Mucosa of stomach (tissue), 1 donor: ENCODE measurements around the gene MUC2.

Experiments
- H3K27me3 ChIP-seq: one replicate; pipeline ENCODE4 v1.7.0; 2013; ENCODE audit warnings: mild to moderate bottlenecking, low read length; ENCODE audit not compliant: control insufficient read depth, insufficient read depth
- H3K36me3 ChIP-seq: one replicate; pipeline ENCODE4 v1.7.0; 2013; ENCODE audit warnings: low read length; ENCODE audit not compliant: control insufficient read depth, insufficient read depth
- H3K4me1 ChIP-seq: one replicate; pipeline ENCODE4 v1.7.0; 2013; ENCODE audit warnings: mild to moderate bottlenecking, low read length; ENCODE audit not compliant: control insufficient read depth, insufficient read depth
- H3K4me3 ChIP-seq: one replicate; pipeline ENCODE4 v1.7.0; 2013; ENCODE audit warnings: low read length
- H3K9ac ChIP-seq: one replicate; pipeline ENCODE4 v1.7.0; 2013; ENCODE audit warnings: mild to moderate bottlenecking, low read length, moderate library complexity
- H3K9me3 ChIP-seq: one replicate; pipeline ENCODE4 v1.7.0; 2013; ENCODE audit warnings: mild to moderate bottlenecking, low read length, moderate library complexity; ENCODE audit not compliant: control insufficient read depth
- donor health status: Pancreatic carcinoma.

Gene MUC2

DNA sequence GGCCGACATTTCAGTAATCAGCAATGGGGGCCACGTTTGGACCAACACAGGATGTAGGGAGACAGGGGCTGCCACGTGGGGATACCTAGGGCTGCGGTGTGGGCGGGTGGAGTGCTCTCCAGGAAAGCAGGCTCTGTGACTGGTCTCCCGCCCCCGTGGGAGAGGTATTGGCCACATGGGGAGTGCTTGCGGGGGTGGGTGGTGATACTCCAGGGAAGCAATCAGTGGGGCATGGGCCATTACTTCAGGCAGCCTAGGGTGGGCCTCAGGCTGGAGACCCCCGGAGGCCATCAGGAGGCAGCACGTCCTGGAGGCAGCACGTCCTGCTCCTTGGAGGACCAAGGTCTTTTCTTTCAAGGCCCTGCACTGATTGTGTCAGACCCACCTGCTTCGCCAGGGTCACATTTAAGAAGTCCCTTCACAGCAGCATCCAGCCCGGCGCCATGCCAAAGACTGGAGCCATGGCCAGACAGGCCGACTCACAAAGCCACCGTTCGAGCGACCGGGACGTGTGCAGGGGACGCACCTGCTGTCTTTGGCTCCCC lies 3.0 kb upstream of the MUC2 start:
- peaks cover 7% of the 10 kb centered on the region for H3K27me3 ChIP-seq
- peaks cover 20% of the 10 kb centered on the region for H3K4me1 ChIP-seq
- no peaks in the 10 kb centered on the region for H3K36me3 ChIP-seq
- H3K9me3 ChIP-seq: no peaks in the 10 kb centered on the region
- no peak overlapping the region for H3K4me3 ChIP-seq
- H3K9ac ChIP-seq: no peak overlapping the region

DNA sequence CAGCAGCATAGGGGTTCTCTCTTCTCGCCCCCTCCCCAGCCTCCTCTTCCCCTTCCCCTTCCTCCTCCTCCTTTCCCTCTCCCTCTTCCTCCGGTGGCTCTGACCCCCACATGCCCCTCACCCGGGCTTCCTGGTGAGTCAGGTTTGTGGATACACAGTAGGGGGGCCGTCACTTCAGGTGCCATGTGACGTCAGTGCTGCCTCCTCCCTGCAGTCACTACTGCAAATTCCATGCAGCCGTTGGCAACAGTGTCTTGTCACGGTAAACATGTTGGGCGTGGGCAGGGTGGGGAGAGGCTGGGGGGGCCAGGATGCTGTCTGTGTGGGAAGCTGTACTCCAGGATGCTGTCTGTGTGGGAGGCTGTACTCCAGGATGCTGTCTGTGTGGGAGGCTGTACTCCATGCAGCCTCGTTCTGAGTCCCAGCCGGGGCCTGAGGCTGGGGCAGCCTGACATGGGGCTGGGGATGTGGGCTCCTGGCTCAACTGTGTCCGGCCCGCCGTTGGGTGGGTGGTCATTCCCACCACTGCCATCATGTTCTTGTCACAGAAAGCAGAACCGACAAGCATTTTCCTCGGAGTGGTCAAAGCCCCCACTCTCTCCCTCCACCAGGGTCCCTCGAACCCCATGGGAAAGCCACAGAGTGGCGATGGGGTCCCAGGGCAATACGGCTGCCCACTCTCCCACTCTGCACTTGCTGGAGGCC lies 2.4 kb upstream of the MUC2 start:
- no peaks in the 10 kb centered on the region for H3K36me3 ChIP-seq
- peaks cover 7% of the 10 kb centered on the region for H3K27me3 ChIP-seq
- H3K4me1 ChIP-seq: peaks cover 20% of the 10 kb centered on the region
- no peak overlapping the region for H3K4me3 ChIP-seq
- H3K9me3 ChIP-seq: no peaks in the 10 kb centered on the region
- H3K9ac ChIP-seq: no peak overlapping the region

DNA sequence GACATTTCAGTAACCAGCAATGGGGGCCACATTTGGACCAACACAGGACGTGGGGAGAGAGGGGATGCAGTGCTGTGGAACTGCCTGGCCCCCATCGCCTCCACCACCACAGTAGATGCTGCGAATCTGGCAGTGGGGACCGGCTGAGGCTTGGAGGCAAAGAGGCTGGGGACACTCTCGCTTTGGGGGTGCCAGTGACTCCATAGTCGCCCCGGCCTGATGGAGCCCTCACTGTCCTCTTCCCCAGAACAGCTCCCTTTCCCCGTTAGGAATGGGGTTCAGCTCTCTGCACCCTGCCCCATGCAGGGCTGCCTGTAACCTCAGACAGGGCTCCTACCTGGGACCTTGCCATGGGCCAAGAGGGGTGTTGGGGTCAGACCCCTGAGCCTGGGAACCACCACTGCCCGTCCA lies 1.8 kb upstream of the MUC2 start:
- H3K27me3 ChIP-seq: peaks cover 7% of the 10 kb centered on the region
- peaks cover 20% of the 10 kb centered on the region for H3K4me1 ChIP-seq
- H3K36me3 ChIP-seq: no peaks in the 10 kb centered on the region
- no peak overlapping the region for H3K9ac ChIP-seq
- H3K9me3 ChIP-seq: no peaks in the 10 kb centered on the region
- H3K4me3 ChIP-seq: peak overlapping the region; percentile 14

GRCh38 chr11:1073261-1073724 lies 1.4 kb upstream of the MUC2 start:
- Histone ChIP-seq H3K4me1 (peaks cover 20% of the 10 kb centered on the region), H3K36me3 (no peaks in the 10 kb centered on the region), H3K4me3 (peak overlapping the region; percentile 14), H3K27me3 (peaks cover 10% of the 10 kb centered on the region), H3K9ac (no peak overlapping the region), H3K9me3 (no peaks in the 10 kb centered on the region)

- Histone ChIP-seq H3K4me1 (peaks cover 20% of the 10 kb centered on the region), H3K36me3 (no peaks in the 10 kb centered on the region), H3K27me3 (peaks cover 10% of the 10 kb centered on the region), H3K4me3 (no peak overlapping the region), H3K9ac (no peak overlapping the region), H3K9me3 (no peaks in the 10 kb centered on the region)
These were observed 827 bp upstream of the MUC2 start for GRCh38 chr11:1073851-1074243.

DNA sequence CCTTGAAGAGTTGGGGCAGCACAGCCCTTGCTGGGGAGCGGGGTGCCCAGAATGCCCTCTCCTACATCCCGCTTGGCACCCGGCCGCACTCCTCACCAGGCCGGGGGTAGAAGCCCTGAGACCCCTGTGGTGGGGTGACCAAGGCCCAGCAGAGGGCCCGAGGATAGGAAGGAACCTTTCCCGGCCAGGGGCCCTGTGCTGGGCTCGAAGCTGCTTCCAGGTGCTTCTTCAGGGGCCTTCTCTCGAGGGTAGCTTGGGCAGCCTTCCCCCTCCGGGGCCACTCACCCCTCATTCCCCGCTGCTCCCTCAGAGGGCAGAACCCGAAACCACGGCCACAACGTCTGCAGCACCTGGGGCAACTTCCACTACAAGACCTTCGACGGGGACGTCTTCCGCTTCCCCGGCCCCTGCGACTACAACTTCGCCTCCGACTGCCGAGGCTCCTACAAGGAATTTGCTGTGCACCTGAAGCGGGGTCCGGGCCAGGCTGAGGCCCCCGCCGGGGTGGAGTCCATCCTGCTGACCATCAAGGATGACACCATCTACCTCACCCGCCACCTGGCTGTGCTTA lies 752 bp downstream of the MUC2 start:
- no peak overlapping the region for H3K9ac ChIP-seq
- no peaks in the 10 kb centered on the region for H3K36me3 ChIP-seq
- H3K4me1 ChIP-seq: peaks cover 20% of the 10 kb centered on the region
- peaks cover 10% of the 10 kb centered on the region for H3K27me3 ChIP-seq
- no peak overlapping the region for H3K4me3 ChIP-seq
- H3K9me3 ChIP-seq: no peaks in the 10 kb centered on the region

DNA sequence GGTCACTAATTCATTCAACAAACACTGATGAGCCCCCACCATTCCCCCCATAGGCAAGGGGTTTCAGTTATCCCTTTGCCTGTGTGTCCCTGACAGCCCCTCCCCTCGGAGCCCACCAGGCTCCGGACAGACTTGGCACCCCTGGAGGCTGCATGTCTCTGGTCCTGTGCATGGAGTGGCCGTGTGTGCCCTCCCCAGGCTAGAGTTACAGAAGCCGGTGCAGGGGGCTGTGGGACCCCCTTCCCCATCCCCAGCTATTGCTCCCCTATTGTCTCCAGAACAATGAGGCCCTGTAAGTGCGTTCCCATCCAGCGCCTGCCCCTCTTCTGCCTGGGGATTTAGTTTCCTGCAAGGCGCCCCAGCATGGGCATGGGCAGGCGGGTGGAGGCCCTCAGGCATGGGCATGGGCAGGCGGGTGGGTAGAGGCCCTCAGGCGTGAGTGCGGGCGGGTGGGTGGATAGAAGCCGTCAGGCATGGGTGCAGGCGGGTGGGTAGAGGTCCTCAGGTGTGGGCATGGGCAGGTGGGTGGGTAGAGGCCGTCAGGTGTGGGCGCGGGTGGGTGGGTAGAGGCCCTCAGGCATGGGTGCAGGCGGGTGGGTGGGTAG lies 1.5 kb downstream of the MUC2 start:
- no peaks in the 10 kb centered on the region for H3K36me3 ChIP-seq
- no peaks in the 10 kb centered on the region for H3K9me3 ChIP-seq
- no peak overlapping the region for H3K9ac ChIP-seq
- H3K27me3 ChIP-seq: peaks cover 10% of the 10 kb centered on the region
- H3K4me3 ChIP-seq: no peak overlapping the region
- peaks cover 20% of the 10 kb centered on the region for H3K4me1 ChIP-seq

DNA sequence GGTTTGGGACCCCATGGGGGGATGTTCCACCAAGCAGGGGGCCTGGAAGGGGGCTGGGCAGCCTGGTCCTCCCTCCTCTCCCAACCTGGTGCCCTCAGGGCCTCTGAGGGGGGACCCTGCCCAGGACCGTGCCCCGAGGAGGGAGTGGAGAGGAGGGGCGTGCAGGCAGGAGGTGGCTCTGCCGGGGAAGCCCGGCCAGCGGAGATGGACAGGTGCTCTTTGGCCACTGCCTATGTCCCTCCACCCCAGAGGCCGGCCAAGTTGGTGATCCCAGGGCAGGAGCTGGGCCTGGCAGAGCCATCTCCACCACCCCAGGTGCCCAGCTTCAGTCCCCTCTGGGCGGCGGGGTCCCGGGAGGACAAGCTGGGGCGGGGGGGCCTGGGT lies 2.4 kb downstream of the MUC2 start:
- Histone ChIP-seq H3K9me3 (no peaks in the 10 kb centered on the region), H3K4me1 (peaks cover 20% of the 10 kb centered on the region), H3K4me3 (no peak overlapping the region), H3K9ac (no peak overlapping the region), H3K27me3 (peaks cover 10% of the 10 kb centered on the region), H3K36me3 (no peaks in the 10 kb centered on the region)

- Histone ChIP-seq H3K27me3 (peaks cover 10% of the 10 kb centered on the region), H3K36me3 (no peaks in the 10 kb centered on the region), H3K9me3 (no peaks in the 10 kb centered on the region), H3K9ac (no peak overlapping the region), H3K4me1 (peaks cover 20% of the 10 kb centered on the region), H3K4me3 (no peak overlapping the region)
These were observed 2.9 kb downstream of the MUC2 start for GRCh38 chr11:1077417-1078119.

- Histone ChIP-seq H3K9ac (no peak overlapping the region), H3K4me3 (no peak overlapping the region), H3K36me3 (no peaks in the 10 kb centered on the region), H3K4me1 (peaks cover 14% of the 10 kb centered on the region), H3K27me3 (peaks cover 6% of the 10 kb centered on the region), H3K9me3 (no peaks in the 10 kb centered on the region)
These were observed 3.5 kb downstream of the MUC2 start for GRCh38 chr11:1078191-1078601.

- Histone ChIP-seq H3K27me3 (peaks cover 4% of the 10 kb centered on the region), H3K9ac (no peak overlapping the region), H3K9me3 (no peaks in the 10 kb centered on the region), H3K4me1 (no peaks in the 10 kb centered on the region), H3K4me3 (no peak overlapping the region), H3K36me3 (no peaks in the 10 kb centered on the region)
These were observed 7.1 kb downstream of the MUC2 start for GRCh38 chr11:1081601-1082311.
